ENCODE measurements around the gene GPER1.
"Not testable (repeated sequence)": the region's sequence is repeated elsewhere in the genome, so short reads cannot be mapped to it uniquely, and the experiment has no call there.

Gene GPER1

GRCh38 chr7:1142051-1142635, 54.2 kb downstream of the GPER1 start:
- peaks cover 5% of the 10 kb centered on the region for H3K4me1 ChIP-seq (ENCODE audit: control insufficient read depth, insufficient read depth, low read length, poor library complexity, severe bottlenecking)
- H3K36me3 ChIP-seq (ENCODE audit: control insufficient read depth, insufficient read depth, low read length) = no peaks in the 10 kb centered on the region
- no peaks in the 10 kb centered on the region for H3K9me3 ChIP-seq (ENCODE audit: control insufficient read depth, low read length)
- no peaks in the 10 kb centered on the region for H3K27me3 ChIP-seq (replicated peaks; ENCODE audit: control insufficient read depth, insufficient read depth, low read length, poor library complexity, severe bottlenecking)
- no peak overlapping the region for H3K4me3 ChIP-seq (ENCODE audit: insufficient read depth, low read depth, low read length, poor library complexity, severe bottlenecking)
- DNase-seq = no peak
- H3K27ac ChIP-seq (ENCODE audit: insufficient read depth, low read length, poor library complexity, severe bottlenecking) = no peak overlapping the region

- not testable (repeated sequence) for H3K27me3 ChIP-seq (replicated peaks; ENCODE audit: control insufficient read depth, insufficient read depth, low read length, poor library complexity, severe bottlenecking); H3K4me3 ChIP-seq (ENCODE audit: insufficient read depth, low read depth, low read length, poor library complexity, severe bottlenecking); H3K4me1 ChIP-seq (ENCODE audit: control insufficient read depth, insufficient read depth, low read length, poor library complexity, severe bottlenecking); DNase-seq; H3K27ac ChIP-seq (ENCODE audit: insufficient read depth, low read length, poor library complexity, severe bottlenecking); H3K9me3 ChIP-seq (ENCODE audit: control insufficient read depth, low read length); H3K36me3 ChIP-seq (ENCODE audit: control insufficient read depth, insufficient read depth, low read length)
These were observed 55.1 kb downstream of the GPER1 start for GRCh38 chr7:1143031-1143430.
